ENCODE measurements around the gene ABHD10. TPM values are rescaled to one million over a fixed set of nuclear protein-coding genes. Genes with fewer than 3 reads are reported as not detected.

ABHD10 gene
- polyA plus RNA-seq, 4 donors: 10.0 to 32.9 (median 15.3) TPM

DNA sequence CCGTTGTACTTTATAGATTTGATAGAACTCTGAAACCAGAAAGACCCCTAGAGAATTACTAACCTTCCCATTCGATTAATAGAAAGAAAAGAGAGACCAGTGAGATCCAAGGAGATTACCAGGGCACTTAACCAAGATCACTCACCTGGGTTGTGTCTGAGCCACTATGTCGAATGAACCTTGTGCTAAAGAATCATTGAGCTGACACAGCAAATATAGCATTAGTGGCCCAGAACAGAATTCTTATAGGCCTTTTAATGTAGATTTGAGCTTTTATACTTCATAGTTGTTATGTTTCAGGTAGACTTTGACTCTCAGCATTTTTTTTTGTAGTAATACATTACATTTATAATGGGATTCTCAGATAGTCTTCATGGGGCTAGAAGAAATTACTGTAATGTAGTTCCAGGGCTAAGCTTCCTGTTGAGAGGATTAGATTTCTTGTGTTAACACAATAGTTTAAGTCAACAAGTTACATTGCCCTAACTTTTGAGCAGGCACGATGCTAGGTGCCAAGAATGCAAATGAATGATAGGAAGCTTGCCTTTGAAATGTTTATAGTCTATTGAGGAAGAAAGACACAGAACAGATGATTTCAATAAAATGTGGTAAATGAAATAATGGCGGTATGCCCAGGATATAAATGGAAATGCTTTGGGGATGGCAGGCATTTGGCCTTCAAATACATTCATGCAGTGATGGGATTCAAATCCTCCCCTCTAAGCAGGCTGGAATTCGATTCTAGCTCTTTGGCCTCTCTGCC, 24.4 kb upstream of the ABHD10 start:
- no peak overlapping the region for H3K4me3 ChIP-seq (ENCODE audit: low read depth in 1 of 3, low read length in 3 of 3)
- H3K9me3 ChIP-seq (ENCODE audit: control insufficient read depth in 2 of 2, insufficient read depth in 1 of 2, low read depth in 1 of 2, low read length in 1 of 2): no peaks in the 10 kb centered on the region
- FAIRE-seq: no peak
- H3K4me1 ChIP-seq (ENCODE audit: control insufficient read depth in 3 of 3, insufficient read depth in 2 of 3, low read depth in 1 of 3, low read length in 2 of 3): no peaks in the 10 kb centered on the region
- no peaks in the 10 kb centered on the region for H3K27me3 ChIP-seq (ENCODE audit: control insufficient read depth in 3 of 3, insufficient read depth in 3 of 3, low read length in 3 of 3)
- WGBS, 3 donors: 67 to 78% (median 76%) methylated on average over 6 of the region's 6 CpGs
- H3K36me3 ChIP-seq (ENCODE audit: control insufficient read depth in 3 of 3, insufficient read depth in 2 of 3, low read depth in 1 of 3, low read length in 3 of 3): peaks cover 0 to 8% (median 0%) of the 10 kb centered on the region in 3 donors
- no peak for DNase-seq
- H3K27ac ChIP-seq (ENCODE audit: low read depth in 1 of 3, low read length in 2 of 3): no peak overlapping the region

DNA sequence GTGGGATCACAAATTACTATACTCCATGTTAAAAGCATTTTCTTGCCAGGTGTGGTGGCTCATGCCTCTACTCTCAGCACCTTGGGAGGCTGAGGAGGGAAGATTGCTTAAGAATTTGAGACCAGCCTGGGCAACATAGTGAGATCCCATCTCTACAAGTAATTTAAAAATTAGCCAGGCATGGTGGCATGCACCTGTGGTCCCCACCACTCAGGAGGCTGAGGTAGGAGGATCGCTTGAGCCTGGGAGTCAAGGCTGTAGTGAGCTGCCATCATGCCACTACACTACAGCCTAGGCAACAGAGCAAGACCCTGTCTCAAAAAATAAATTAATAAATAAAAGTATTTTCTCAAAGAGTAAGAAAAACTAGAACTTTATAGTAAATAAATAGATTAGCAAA, 22.9 kb upstream of the ABHD10 start:
- H3K4me3 ChIP-seq (ENCODE audit: low read depth in 1 of 3, low read length in 3 of 3): no peak overlapping the region
- H3K27ac ChIP-seq (ENCODE audit: low read depth in 1 of 3, low read length in 2 of 3): no peak overlapping the region
- no peak for FAIRE-seq
- no peaks in the 10 kb centered on the region for H3K27me3 ChIP-seq (ENCODE audit: control insufficient read depth in 3 of 3, insufficient read depth in 3 of 3, low read length in 3 of 3)
- peaks cover 0 to 8% (median 0%) of the 10 kb centered on the region in 3 donors for H3K36me3 ChIP-seq (ENCODE audit: control insufficient read depth in 3 of 3, insufficient read depth in 2 of 3, low read depth in 1 of 3, low read length in 3 of 3)
- DNase-seq: no peak
- no peaks in the 10 kb centered on the region for H3K9me3 ChIP-seq (ENCODE audit: control insufficient read depth in 2 of 2, insufficient read depth in 1 of 2, low read depth in 1 of 2, low read length in 1 of 2)
- WGBS, 3 donors: 100% methylated on average over 1 of the region's 1 CpG
- no peaks in the 10 kb centered on the region for H3K4me1 ChIP-seq (ENCODE audit: control insufficient read depth in 3 of 3, insufficient read depth in 2 of 3, low read depth in 1 of 3, low read length in 2 of 3)

DNA sequence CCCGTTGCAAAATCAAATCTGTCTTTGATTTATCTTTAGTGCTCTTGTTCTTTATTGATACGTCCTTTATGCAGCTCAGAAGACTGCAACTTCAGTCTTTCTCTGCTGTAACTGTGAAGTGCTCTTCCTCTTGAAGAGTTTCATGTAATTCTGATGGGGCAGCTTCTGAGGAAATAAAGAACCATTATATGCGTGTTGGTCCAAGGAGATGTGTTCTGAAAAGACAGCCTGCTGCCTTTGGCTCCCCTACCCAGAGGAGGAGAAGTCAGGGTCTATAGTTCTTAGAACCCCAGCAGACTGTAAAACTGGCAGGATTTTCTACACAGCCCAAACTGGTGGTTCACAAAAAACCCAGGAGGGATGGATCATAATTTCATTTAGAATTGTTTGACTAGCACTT, 22.4 kb upstream of the ABHD10 start:
- FAIRE-seq: no peak
- H3K27ac ChIP-seq (ENCODE audit: low read depth in 1 of 3, low read length in 2 of 3): no peak overlapping the region
- 89 to 93% (median 93%) methylated on average over 3 of the region's 3 CpGs for WGBS, 3 donors
- no peaks in the 10 kb centered on the region for H3K4me1 ChIP-seq (ENCODE audit: control insufficient read depth in 3 of 3, insufficient read depth in 2 of 3, low read depth in 1 of 3, low read length in 2 of 3)
- no peak overlapping the region for H3K4me3 ChIP-seq (ENCODE audit: low read depth in 1 of 3, low read length in 3 of 3)
- no peak for DNase-seq
- H3K36me3 ChIP-seq (ENCODE audit: control insufficient read depth in 3 of 3, insufficient read depth in 2 of 3, low read depth in 1 of 3, low read length in 3 of 3): peaks cover 0 to 8% (median 0%) of the 10 kb centered on the region in 3 donors
- no peaks in the 10 kb centered on the region for H3K9me3 ChIP-seq (ENCODE audit: control insufficient read depth in 2 of 2, insufficient read depth in 1 of 2, low read depth in 1 of 2, low read length in 1 of 2)
- no peaks in the 10 kb centered on the region for H3K27me3 ChIP-seq (ENCODE audit: control insufficient read depth in 3 of 3, insufficient read depth in 3 of 3, low read length in 3 of 3)

DNA sequence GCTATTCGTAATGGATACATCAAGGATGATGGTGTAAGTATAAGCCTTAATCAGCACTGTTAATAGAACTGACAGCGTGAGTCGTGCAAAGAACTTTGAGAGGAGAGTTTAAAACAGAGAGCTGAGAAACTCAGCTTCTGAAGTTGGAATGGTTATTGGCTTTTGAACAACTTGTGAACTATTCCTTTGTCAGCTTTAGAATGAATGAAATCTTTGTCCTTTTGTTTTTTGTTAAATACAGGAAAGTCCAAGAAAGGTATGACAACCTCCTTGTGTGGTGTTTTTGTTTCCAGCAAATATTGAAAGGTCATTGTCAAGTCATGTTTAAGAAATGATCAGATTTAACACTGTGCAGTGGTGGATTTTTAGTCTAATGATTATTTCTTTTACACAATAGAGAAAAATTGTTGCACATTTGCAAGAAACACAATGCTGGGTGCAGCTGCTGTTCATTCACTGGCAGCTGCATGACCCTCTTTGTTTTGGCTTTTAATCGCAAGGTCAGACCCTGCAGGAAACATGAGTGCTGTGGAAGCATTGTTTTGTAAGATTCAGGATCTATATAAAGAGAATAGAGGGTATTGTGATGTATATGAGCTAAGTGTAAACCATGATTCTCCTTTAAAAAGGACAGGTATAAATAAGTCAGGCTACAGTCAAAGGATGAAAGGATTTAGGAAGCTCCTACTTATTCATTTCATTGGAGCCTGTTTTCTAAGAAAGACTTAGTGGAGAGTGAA, 21.7 kb upstream of the ABHD10 start:
- Histone ChIP-seq H3K4me1 (ENCODE audit: control insufficient read depth in 3 of 3, insufficient read depth in 2 of 3, low read depth in 1 of 3, low read length in 2 of 3) (no peaks in the 10 kb centered on the region), H3K4me3 (ENCODE audit: low read depth in 1 of 3, low read length in 3 of 3) (no peak overlapping the region), H3K27ac (ENCODE audit: low read depth in 1 of 3, low read length in 2 of 3) (no peak overlapping the region), H3K27me3 (ENCODE audit: control insufficient read depth in 3 of 3, insufficient read depth in 3 of 3, low read length in 3 of 3) (no peaks in the 10 kb centered on the region), H3K9me3 (ENCODE audit: control insufficient read depth in 2 of 2, insufficient read depth in 1 of 2, low read depth in 1 of 2, low read length in 1 of 2) (no peaks in the 10 kb centered on the region), H3K36me3 (ENCODE audit: control insufficient read depth in 3 of 3, insufficient read depth in 2 of 3, low read depth in 1 of 3, low read length in 3 of 3) (peaks cover 0 to 8% (median 0%) of the 10 kb centered on the region in 3 donors)
- DNase-seq (no peak), FAIRE-seq (no peak)
- 76 to 89% (median 84%) methylated on average over 4 of the region's 4 CpGs for WGBS, 3 donors

DNA sequence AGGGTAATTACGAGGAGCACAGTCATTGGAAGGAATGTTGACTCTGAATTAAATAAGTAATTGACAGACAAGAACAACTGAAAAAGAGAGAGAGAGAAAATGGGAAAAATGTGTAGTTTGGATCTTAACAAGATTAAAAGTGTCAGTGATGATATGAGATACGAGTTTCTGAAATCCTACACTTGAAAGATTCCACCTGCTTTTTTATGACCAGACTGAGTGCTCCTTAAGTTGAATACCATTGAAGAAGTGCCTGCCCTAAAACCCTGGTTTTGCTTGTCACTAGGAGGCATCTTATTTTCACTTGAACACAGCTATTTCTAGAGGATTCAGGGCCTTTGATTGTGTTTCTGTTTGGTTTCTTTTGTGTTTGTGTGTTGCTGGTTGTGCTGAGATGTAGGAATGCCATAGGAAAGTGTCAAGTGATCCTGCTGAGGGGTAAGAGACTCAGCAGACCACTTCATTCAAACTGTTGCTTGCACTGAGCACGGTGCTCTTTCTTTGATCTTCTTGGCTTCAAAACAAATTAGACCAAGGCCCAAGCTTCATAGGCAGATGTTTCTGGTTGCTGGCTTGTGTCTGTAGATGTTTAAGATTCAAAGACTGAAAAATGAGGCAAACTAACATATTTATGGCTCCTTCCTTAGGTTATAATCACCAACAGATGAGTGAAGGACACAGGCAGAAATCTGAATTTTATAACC, 17.2 kb upstream of the ABHD10 start:
- no peak for DNase-seq
- no peaks in the 10 kb centered on the region for H3K9me3 ChIP-seq (ENCODE audit: control insufficient read depth in 2 of 2, insufficient read depth in 1 of 2, low read depth in 1 of 2, low read length in 1 of 2)
- H3K4me1 ChIP-seq (ENCODE audit: control insufficient read depth in 3 of 3, insufficient read depth in 2 of 3, low read depth in 1 of 3, low read length in 2 of 3): no peaks in the 10 kb centered on the region
- H3K27ac ChIP-seq (ENCODE audit: low read depth in 1 of 3, low read length in 2 of 3): no peak overlapping the region
- 67 to 77% (median 73%) methylated on average over 3 of the region's 3 CpGs for WGBS, 3 donors
- H3K36me3 ChIP-seq (ENCODE audit: control insufficient read depth in 3 of 3, insufficient read depth in 2 of 3, low read depth in 1 of 3, low read length in 3 of 3): peaks cover 0 to 2% (median 0%) of the 10 kb centered on the region in 3 donors
- no peak overlapping the region for H3K4me3 ChIP-seq (ENCODE audit: low read depth in 1 of 3, low read length in 3 of 3)
- H3K27me3 ChIP-seq (ENCODE audit: control insufficient read depth in 3 of 3, insufficient read depth in 3 of 3, low read length in 3 of 3): no peaks in the 10 kb centered on the region
- no peak for FAIRE-seq

DNA sequence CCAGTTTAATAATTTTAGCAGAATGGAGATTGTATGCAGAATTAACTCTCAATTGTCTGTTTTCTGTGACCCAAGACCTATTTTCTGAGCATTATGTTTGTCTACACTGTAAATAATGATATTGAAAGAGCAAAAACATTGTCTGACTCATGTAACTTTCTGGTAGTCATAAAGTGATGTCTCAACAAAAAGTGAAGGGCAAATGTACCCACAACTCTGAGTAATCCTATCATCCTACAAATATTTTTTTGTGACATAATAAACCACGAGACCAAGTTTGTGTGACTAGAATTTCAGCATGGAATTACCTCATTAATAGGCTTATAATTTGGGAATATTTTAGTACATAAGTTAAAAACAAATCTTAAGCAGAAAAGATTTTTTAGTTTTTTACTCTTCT, 15.4 kb upstream of the ABHD10 start:
- 72 to 80% (median 78%) methylated on average over 1 of the region's 1 CpG for WGBS, 3 donors
- H3K36me3 ChIP-seq (ENCODE audit: control insufficient read depth in 3 of 3, insufficient read depth in 2 of 3, low read depth in 1 of 3, low read length in 3 of 3): peaks cover 0 to 2% (median 0%) of the 10 kb centered on the region in 3 donors
- peaks cover 0 to 6% (median 0%) of the 10 kb centered on the region in 3 donors for H3K4me1 ChIP-seq (ENCODE audit: control insufficient read depth in 3 of 3, insufficient read depth in 2 of 3, low read depth in 1 of 3, low read length in 2 of 3)
- no peaks in the 10 kb centered on the region for H3K27me3 ChIP-seq (ENCODE audit: control insufficient read depth in 3 of 3, insufficient read depth in 3 of 3, low read length in 3 of 3)
- no peak for FAIRE-seq
- no peak overlapping the region for H3K4me3 ChIP-seq (ENCODE audit: low read depth in 1 of 3, low read length in 3 of 3)
- no peaks in the 10 kb centered on the region for H3K9me3 ChIP-seq (ENCODE audit: control insufficient read depth in 2 of 2, insufficient read depth in 1 of 2, low read depth in 1 of 2, low read length in 1 of 2)
- no peak overlapping the region for H3K27ac ChIP-seq (ENCODE audit: low read depth in 1 of 3, low read length in 2 of 3)
- no peak for DNase-seq

- Histone ChIP-seq H3K36me3 (ENCODE audit: control insufficient read depth in 3 of 3, insufficient read depth in 2 of 3, low read depth in 1 of 3, low read length in 3 of 3) (peaks cover 0 to 2% (median 0%) of the 10 kb centered on the region in 3 donors), H3K27me3 (ENCODE audit: control insufficient read depth in 3 of 3, insufficient read depth in 3 of 3, low read length in 3 of 3) (no peaks in the 10 kb centered on the region)
- FAIRE-seq: no peak
Measured at GRCh38 chr3:111965484-111965883, 13.3 kb upstream of the ABHD10 start.

DNA sequence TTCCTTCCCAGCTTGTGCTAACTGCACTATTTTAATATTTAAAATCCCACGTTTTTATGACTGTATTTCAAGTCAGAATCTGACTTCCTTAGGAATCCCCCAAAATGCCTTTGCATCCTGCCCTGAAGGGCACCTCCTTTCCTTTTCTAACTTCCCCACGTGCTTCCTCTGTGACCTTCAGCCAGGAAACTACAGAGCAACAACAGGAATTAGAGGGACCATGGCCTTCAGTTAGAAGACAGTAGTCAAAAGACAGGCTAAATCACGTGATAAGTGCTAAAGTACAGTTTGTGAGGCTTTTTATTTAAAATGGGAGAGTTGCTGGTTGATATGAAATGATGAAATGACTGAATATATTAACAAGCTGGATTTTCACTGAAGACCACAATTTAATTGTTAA, 11.8 kb upstream of the ABHD10 start:
- H3K4me3 ChIP-seq (ENCODE audit: low read depth in 1 of 3, low read length in 3 of 3): no peak overlapping the region
- peaks cover 0 to 2% (median 2%) of the 10 kb centered on the region in 3 donors for H3K36me3 ChIP-seq (ENCODE audit: control insufficient read depth in 3 of 3, insufficient read depth in 2 of 3, low read depth in 1 of 3, low read length in 3 of 3)
- no peaks in the 10 kb centered on the region for H3K9me3 ChIP-seq (ENCODE audit: control insufficient read depth in 2 of 2, insufficient read depth in 1 of 2, low read depth in 1 of 2, low read length in 1 of 2)
- DNase-seq (peak; percentile 13 to 42), FAIRE-seq (no peak)
- peaks cover 0 to 6% (median 0%) of the 10 kb centered on the region in 3 donors for H3K4me1 ChIP-seq (ENCODE audit: control insufficient read depth in 3 of 3, insufficient read depth in 2 of 3, low read depth in 1 of 3, low read length in 2 of 3)
- WGBS, 3 donors: 17 to 27% (median 22%) methylated on average over 3 of the region's 3 CpGs
- H3K27me3 ChIP-seq (ENCODE audit: control insufficient read depth in 3 of 3, insufficient read depth in 3 of 3, low read length in 3 of 3): no peaks in the 10 kb centered on the region
- peak overlapping the region in 1 of 3 donors; percentile 53 for H3K27ac ChIP-seq (ENCODE audit: low read depth in 1 of 3, low read length in 2 of 3)

More at GRCh38 chr3:111965484-111965883, 13.3 kb upstream of the ABHD10 start:
- H3K27ac ChIP-seq (ENCODE audit: low read depth in 1 of 3, low read length in 2 of 3): no peak overlapping the region
- DNase-seq: no peak
- 87 to 94% (median 88%) methylated on average over 2 of the region's 2 CpGs for WGBS, 3 donors
- H3K4me1 ChIP-seq (ENCODE audit: control insufficient read depth in 3 of 3, insufficient read depth in 2 of 3, low read depth in 1 of 3, low read length in 2 of 3): peaks cover 0 to 6% (median 0%) of the 10 kb centered on the region in 3 donors
- H3K9me3 ChIP-seq (ENCODE audit: control insufficient read depth in 2 of 2, insufficient read depth in 1 of 2, low read depth in 1 of 2, low read length in 1 of 2): no peaks in the 10 kb centered on the region
- H3K4me3 ChIP-seq (ENCODE audit: low read depth in 1 of 3, low read length in 3 of 3): no peak overlapping the region
